Prostate gland (tissue), 2 donors: ENCODE results near the gene ZNF319. TPM values are rescaled to one million over a fixed set of nuclear protein-coding genes. Genes with fewer than 3 reads are reported as not detected.

Experiments
- DNase-seq: peaks from one replicate; pipeline ENCODE4 v3.0.0-alpha.2; 2019; ENCODE audit warnings: low spot score
- H3K27ac ChIP-seq, 2 donors: fragments of 200-600 bp; sonication (generic); 2 replicates each; pipeline ENCODE4 v1.5.1; 2017 to 2019
- H3K27me3 ChIP-seq: fragments of 200-600 bp; sonication (generic); replicated peaks from 2 replicates; pipeline ENCODE4 v1.5.1; 2019; ENCODE audit not compliant: insufficient read depth
- H3K36me3 ChIP-seq, 2 donors: fragments of 200-600 bp; sonication (generic); 1 replicate in 1 of 2; 2 replicates in 1 of 2; pipeline versions ENCODE4 v1.5.1 to v1.8.1; 2017 to 2019
- H3K4me1 ChIP-seq: fragments of 200-600 bp; sonication (generic); replicated peaks from 2 replicates; pipeline ENCODE4 v1.5.1; 2019
- H3K4me3 ChIP-seq, 2 donors: fragments of 200-600 bp; sonication (generic); 2 replicates each; pipeline ENCODE4 v1.5.1; 2017 to 2019
- H3K9me3 ChIP-seq: fragments of 200-600 bp; sonication (generic); 2 replicates; pipeline ENCODE4 v1.5.1; 2017
- POLR2A ChIP-seq: fragments of 450-650 bp; IDR thresholded peaks from one replicate; pipeline ENCODE4 v1.6.1; 2016; ENCODE audit warnings: antibody characterized with exemption, mild to moderate bottlenecking
- POLR2AphosphoS5 ChIP-seq: sonication (generic); formaldehyde crosslinking; IDR thresholded peaks from one replicate; pipeline ENCODE4 v1.6.1; 2017; ENCODE audit warnings: antibody characterized with exemption
- WGBS: methylation state at CpG from one replicate; pipeline ENCODE4 v1.1.5; 2018; 5-methylcytosine and 5-hydroxymethylcytosine counted together
- intact Hi-C: fragments of 100-400 bp; cut with DNase I; formaldehyde crosslinking; loops from one replicate; pipeline ENCODE4 v1.14.2; 2022
- total RNA-seq, 2 donors: library from RNA; depleted of rRNA; stranded (reverse); fragments of >200 nt; gene quantifications; one replicate each; pipeline ENCODE4 v1.1.0, GENCODE V29; 2016
- TF ChIP-seq, protein P1 (sequence below), 4 experiments: fragments of 200-600 bp in 2 of 4; fragments of 450-650 bp in 2 of 4; sonication (generic) in 2 of 4; IDR thresholded peaks; 1 replicate in 3 of 4; 2 replicates in 1 of 4; pipeline ENCODE4 v1.5.1; 2016 to 2019; ENCODE audit warnings: antibody characterized with exemption in 4 of 4, mild to moderate bottlenecking in 2 of 4, moderate library complexity in 2 of 4

The ZNF319 gene
- total RNA-seq, 2 donors from 2014 or later = 7.6 to 12.9 TPM

DNA sequence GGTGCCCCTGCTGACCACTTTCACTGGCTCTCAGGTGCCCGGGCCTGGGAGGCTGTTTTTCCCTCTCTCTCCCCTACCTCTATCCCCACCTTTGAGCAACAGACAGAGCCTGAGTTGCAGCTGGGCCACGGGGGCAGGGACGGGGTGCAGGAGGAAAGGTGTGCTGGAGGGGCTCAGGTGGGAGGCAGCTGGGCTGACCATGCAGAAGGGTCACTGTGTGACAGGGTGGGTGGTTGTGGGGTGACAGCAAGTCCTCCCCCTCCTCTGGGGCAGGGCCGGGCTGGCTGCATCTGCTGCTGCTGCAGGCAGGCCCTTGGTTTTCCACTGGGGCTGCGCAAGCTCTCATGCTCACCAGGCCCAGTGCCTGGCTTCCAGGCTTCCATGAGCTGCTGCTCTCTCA, 6.6 kb downstream of the ZNF319 start:
- Histone ChIP-seq H3K4me1 (peaks cover 3% of the 10 kb centered on the region), H3K27me3 (no peaks in the 10 kb centered on the region), H3K27ac (no peak overlapping the region), H3K9me3 (no peaks in the 10 kb centered on the region), H3K4me3 (no peak overlapping the region), H3K36me3 (peaks cover 8 to 19% of the 10 kb centered on the region in 2 donors)
- WGBS = 67% methylated on average over 5 of the region's 5 CpGs
- DNase-seq = no peak
- intact Hi-C loops = no loop called here
- TF ChIP-seq POLR2A (no peak), POLR2AphosphoS5 (no peak)
- TF ChIP-seq, protein P1, sequence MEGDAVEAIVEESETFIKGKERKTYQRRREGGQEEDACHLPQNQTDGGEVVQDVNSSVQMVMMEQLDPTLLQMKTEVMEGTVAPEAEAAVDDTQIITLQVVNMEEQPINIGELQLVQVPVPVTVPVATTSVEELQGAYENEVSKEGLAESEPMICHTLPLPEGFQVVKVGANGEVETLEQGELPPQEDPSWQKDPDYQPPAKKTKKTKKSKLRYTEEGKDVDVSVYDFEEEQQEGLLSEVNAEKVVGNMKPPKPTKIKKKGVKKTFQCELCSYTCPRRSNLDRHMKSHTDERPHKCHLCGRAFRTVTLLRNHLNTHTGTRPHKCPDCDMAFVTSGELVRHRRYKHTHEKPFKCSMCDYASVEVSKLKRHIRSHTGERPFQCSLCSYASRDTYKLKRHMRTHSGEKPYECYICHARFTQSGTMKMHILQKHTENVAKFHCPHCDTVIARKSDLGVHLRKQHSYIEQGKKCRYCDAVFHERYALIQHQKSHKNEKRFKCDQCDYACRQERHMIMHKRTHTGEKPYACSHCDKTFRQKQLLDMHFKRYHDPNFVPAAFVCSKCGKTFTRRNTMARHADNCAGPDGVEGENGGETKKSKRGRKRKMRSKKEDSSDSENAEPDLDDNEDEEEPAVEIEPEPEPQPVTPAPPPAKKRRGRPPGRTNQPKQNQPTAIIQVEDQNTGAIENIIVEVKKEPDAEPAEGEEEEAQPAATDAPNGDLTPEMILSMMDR (IDR thresholded peaks at IDR 0.05) = no peak

DNA sequence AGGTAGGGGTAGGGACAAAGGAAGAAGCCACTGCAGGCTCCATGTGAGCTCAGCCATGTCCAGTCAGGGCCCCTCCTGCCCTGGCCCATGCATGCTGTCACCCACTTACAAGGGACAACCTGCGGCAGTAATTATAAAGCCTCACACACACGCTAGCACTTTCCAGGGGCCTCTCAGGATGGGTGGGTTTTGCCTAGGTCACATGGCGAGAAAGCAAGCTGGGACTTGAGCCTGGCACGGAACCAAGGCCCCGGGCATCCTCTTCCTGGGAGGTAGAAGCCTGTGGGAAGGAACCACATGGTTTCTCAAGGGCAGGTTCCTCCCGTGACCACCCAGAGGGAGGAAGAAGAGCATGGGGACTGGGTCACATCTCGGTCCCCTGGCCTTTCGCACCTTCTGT, 7.0 kb downstream of the ZNF319 start:
- Histone ChIP-seq H3K4me3 (no peak overlapping the region), H3K27me3 (no peaks in the 10 kb centered on the region), H3K36me3 (peaks cover 8 to 19% of the 10 kb centered on the region in 2 donors), H3K9me3 (no peaks in the 10 kb centered on the region), H3K27ac (peak overlapping the region; percentile 1 to 61), H3K4me1 (peaks cover 3% of the 10 kb centered on the region)
- no peak for DNase-seq
- WGBS = 61% methylated on average over 8 of the region's 8 CpGs
- intact Hi-C loops = no loop called here
- no peak for TF ChIP-seq POLR2A
- TF ChIP-seq, protein P1 (IDR thresholded peaks at IDR 0.05) = no peak
- no peak for TF ChIP-seq POLR2AphosphoS5

DNA sequence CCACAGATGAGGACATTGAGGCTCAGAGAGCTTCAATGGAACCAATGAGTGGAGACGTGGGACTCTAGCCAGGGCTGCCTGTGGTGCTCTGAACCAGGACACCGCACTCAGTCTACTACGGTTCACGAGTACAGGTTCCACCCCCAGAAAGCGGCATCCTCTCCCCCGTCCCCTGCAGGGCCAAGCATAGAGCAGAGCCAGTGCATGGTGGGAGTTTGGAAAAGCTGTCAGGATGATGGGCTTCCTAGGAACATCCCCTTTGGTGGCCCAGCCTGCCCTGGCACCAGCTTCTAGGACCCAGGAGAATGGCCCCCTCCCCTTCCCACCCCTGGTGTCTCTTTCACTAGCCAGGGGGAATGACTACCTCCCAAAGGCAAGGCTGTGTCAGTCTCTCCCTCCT, 8.4 kb downstream of the ZNF319 start:
- H3K27me3 ChIP-seq = no peaks in the 10 kb centered on the region
- H3K27ac ChIP-seq = no peak overlapping the region
- intact Hi-C loops = no loop called here
- 98% methylated on average over 5 of the region's 6 CpGs for WGBS
- TF ChIP-seq POLR2AphosphoS5 (no peak), POLR2A (no peak)
- TF ChIP-seq, protein P1 (IDR thresholded peaks at IDR 0.05) = no peak
- H3K4me1 ChIP-seq = peaks cover 3% of the 10 kb centered on the region
- peaks cover 5 to 9% of the 10 kb centered on the region in 2 donors for H3K36me3 ChIP-seq
- H3K4me3 ChIP-seq = no peak overlapping the region
- no peak for DNase-seq
- no peaks in the 10 kb centered on the region for H3K9me3 ChIP-seq

DNA sequence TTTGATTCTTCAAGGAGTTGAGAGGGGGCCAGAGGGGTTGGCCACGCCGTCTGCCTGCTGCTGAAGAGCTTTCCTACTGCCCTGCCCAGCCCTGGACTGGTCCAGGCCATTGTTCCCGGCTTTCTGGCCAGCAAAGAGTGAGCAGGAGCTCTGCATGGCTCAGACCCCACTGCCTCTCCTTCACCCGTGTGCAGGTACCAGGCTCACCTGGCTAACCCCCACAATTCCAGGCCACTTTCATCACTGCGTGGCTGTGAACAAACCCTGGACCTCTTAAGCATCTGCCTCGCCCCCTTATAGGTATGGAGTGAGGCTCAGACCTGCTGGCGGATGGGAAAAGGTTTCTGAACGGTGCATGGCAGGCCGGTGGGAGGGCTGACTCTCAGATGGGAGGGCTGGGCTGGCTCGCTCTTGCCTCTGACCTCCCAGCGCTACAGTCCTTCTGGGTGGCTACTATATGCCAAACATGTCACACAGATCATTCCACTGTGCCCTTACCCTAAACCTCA, 8.9 kb downstream of the ZNF319 start:
- no peak for DNase-seq
- intact Hi-C loops = no loop called here
- WGBS = 88% methylated on average over 11 of the region's 11 CpGs
- no peaks in the 10 kb centered on the region for H3K9me3 ChIP-seq
- no peak overlapping the region for H3K27ac ChIP-seq
- peaks cover 3% of the 10 kb centered on the region for H3K4me1 ChIP-seq
- peaks cover 3 to 4% of the 10 kb centered on the region in 2 donors for H3K36me3 ChIP-seq
- TF ChIP-seq POLR2A = no peak
- TF ChIP-seq, protein P1 (IDR thresholded peaks at IDR 0.05) = no peak
- no peak for TF ChIP-seq POLR2AphosphoS5
- H3K4me3 ChIP-seq = no peak overlapping the region
- H3K27me3 ChIP-seq = no peaks in the 10 kb centered on the region

DNA sequence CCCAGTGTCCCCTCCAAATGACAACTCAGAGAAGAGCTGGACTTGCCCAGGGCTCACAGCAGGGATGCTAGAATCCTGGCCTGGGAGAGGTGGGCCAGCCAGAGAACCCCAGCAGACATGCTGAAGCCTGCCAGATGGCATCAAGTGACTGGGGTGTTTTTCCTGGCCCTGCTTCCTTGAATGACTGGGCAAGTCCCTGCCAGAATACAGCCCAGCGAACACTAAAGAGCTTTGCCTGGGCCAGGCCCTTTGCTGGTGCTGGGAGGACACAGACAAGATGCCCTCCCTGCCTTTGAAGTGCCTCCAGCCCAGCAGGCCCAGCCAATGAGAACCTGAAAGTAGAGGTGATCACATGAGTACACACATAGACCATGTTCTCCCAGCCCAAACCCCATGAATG, 11.5 kb downstream of the ZNF319 start:
- Histone ChIP-seq H3K36me3 (no peaks in the 10 kb centered on the region), H3K4me1 (peaks cover 3% of the 10 kb centered on the region), H3K27me3 (no peaks in the 10 kb centered on the region), H3K4me3 (no peak overlapping the region), H3K27ac (peak overlapping the region in 1 of 2 donors; percentile 13), H3K9me3 (no peaks in the 10 kb centered on the region)
- intact Hi-C loops = no loop called here
- TF ChIP-seq, protein P1 (IDR thresholded peaks at IDR 0.05) = no peak
- TF ChIP-seq POLR2AphosphoS5 = peak; percentile 72
- DNase-seq = peak; percentile 84
- WGBS = 33% methylated on average over 1 of the region's 1 CpG
